Activated naive CD4-positive, alpha-beta T cell treated with Interleukin-2 at 50 U/mL for 16 hours (primary cell): ENCODE measurements around the gene TNRC6C.

Experiments used
- DNase-seq: peaks from one replicate; pipeline ENCODE4 v3.0.0-alpha.2; 2020

Gene TNRC6C, protein sequence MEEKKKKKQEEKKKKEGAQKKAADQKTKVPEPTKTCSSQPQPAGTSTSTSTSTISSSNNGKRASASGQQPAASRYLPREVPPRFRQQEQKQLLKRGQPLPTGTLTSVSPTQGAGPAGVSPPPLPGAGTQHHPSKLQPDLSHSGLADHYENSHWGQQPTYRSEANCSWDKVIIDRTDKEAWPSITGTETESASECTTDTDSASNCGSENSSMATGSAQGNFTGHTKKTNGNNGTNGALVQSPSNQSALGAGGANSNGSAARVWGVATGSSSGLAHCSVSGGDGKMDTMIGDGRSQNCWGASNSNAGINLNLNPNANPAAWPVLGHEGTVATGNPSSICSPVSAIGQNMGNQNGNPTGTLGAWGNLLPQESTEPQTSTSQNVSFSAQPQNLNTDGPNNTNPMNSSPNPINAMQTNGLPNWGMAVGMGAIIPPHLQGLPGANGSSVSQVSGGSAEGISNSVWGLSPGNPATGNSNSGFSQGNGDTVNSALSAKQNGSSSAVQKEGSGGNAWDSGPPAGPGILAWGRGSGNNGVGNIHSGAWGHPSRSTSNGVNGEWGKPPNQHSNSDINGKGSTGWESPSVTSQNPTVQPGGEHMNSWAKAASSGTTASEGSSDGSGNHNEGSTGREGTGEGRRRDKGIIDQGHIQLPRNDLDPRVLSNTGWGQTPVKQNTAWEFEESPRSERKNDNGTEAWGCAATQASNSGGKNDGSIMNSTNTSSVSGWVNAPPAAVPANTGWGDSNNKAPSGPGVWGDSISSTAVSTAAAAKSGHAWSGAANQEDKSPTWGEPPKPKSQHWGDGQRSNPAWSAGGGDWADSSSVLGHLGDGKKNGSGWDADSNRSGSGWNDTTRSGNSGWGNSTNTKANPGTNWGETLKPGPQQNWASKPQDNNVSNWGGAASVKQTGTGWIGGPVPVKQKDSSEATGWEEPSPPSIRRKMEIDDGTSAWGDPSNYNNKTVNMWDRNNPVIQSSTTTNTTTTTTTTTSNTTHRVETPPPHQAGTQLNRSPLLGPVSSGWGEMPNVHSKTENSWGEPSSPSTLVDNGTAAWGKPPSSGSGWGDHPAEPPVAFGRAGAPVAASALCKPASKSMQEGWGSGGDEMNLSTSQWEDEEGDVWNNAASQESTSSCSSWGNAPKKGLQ (N-terminal part only)

DNA sequence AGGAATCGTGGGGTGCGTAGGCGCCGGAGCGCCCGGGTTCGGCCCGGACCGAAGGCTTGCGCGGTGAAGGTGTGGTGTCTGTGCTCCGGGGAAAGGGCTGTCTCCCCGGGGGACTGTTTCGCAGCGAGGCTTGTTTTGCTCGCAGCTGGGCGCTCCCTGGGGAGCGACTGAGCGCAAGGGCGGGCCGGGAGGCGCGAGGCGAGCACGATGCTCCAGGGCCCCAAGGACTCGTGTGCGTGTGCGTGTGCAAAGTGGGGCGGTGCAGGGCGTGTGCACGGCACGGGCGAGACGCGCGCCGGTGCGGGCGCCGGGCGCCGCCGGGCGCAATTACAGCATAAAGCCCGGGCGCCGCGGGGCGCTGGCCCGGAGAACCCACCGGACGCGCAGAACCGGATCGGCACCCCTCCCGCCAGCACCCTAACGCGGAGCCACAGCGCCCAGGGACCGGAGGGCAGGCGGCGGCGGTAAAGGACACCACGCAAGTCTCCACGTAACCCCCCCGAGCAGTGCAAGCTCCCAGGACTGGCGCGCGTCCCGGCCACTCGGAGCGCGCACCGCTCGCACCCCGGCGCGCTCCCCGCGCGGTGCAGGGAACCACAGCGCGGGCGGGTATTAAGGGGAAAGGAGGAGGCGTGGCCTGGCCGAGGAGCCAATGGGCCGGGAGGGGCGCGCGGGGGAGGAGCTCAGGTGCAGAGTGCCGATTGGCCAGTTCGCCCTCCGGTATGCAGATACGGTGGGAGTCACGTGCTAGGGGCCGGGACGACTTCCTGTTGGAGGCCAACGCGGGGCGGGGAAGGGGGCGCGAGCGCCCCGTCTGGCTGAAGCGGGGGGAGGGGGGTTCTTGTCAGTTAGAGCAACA lies at the start of gene TNRC6C:
Gene TNRC6C (plus strand): TSS at position 847 of the 859 bp plus-strand sequence. CDS start 45,504 bp downstream, outside the sequence.
- DNase-seq: peak; percentile 100

DNA sequence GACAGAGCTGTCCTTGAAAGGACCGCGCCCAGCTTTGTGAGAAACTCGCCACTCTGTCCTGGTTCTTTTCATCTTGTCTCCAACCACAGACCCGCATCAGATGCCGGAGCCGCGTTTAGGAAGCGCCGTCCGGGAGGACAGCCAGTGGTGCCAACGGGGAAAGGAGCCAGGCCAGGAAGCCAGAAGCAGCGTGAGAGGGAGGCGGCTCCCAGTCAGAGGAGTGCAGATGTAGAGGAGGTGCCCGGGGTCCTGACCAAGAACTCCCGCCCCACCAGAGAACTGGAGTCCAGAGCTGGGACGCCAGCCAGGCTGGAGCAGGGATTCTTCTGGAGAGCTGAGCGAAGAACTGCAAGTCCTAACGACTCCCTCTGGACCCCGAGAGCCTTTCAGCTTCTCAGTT lies 49.3 kb upstream of the TNRC6C start:
- DNase-seq: no peak

DNA sequence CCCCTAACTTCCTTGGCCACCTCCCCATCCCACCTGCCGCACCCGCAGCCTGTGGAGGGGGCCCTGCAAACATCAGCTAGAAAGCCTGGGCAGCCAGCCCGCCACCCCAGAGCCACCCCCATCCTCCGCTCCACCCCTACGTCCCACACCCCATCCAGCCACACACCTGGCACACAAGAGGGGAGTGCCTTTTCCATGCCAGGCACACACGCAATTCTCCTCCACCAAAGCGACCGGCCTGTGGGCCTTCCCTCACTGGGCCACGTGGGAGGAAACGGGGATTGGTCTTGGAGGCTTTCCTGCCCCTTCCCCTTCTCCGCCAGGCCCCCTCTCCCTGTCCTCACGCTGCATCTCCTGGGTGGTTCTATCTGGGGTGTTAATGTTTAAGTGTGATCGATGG lies 48.7 kb upstream of the TNRC6C start:
- no peak for DNase-seq

DNA sequence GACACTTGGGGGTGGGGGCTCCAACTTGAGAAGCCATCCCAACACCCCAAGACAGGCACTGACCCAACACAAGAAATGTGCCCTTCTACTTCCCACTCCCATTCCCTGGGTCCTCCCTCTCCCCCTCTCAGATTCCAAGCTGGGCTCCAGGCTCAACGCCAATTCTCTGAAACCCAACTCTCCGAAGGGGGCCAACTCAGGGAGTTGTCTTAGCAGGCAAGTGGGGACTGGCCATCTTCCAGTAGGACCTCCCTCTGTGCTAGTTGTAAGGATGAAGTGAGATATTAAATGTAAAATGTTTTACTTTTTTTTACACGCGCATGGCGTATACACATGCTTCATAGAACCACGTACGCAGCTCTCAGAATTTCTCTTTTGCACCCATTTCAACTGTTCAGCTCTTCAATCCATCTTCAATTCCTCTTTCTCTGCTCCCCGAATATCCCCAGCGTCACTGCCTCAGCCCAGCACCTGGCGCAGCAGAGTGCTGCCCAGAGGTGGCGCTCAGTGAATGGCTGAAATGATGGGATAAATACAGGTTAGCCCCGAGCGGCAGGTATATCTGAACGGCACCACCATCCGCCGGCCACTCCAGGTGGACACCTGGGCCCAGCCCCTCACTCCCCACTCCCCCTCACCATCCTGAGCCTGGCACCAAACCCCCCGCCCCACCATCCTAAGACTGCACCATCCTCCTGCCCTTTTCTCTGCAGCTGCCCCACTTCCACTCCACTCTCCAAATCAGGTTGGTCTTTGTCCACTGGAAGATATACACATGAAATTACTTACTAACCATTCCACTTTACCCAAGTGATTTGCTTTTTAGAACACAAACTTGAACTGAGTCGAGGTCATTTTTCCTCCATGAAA lies 43.9 kb upstream of the TNRC6C start:
- no peak for DNase-seq

DNA sequence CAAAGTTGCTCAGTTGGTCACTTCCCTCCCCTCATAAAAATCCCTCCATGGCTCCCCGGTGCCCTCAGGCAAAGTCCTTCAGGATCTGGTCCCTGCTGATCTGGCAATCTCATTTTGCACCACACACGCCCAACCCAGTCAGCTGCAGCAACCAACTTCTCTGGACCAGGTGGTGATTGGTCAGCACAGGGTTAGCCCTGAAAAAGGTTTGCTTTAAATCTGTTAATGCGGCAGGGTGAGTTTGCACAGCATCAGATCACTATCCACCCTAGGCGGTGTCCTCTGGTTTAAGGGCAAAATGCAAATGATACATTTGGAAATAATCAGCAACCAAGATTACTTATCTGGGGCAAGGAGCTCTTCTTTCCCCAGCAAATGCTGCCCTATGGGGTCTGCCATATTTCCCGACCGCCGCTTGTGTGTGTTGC lies 42.9 kb upstream of the TNRC6C start:
- no peak for DNase-seq

DNA sequence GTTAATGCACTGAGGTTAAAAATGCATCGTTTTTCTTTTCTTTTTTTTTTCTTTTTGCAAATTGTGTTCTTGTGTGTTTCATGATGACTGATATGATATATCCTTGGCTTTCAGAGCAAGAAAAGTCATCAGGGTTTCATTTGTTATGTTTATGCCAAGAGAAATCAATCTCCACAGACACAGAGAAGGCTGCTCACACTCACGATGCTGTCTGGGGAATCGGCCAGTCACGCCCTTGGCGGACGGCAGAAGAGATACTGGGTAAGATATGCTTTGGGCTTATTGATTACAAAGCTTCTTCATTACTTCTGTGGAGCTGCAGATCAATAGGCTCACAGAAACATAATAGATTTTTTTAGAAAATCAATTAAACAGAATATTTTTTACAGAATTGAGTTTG lies 42.2 kb upstream of the TNRC6C start:
- no peak for DNase-seq

DNA sequence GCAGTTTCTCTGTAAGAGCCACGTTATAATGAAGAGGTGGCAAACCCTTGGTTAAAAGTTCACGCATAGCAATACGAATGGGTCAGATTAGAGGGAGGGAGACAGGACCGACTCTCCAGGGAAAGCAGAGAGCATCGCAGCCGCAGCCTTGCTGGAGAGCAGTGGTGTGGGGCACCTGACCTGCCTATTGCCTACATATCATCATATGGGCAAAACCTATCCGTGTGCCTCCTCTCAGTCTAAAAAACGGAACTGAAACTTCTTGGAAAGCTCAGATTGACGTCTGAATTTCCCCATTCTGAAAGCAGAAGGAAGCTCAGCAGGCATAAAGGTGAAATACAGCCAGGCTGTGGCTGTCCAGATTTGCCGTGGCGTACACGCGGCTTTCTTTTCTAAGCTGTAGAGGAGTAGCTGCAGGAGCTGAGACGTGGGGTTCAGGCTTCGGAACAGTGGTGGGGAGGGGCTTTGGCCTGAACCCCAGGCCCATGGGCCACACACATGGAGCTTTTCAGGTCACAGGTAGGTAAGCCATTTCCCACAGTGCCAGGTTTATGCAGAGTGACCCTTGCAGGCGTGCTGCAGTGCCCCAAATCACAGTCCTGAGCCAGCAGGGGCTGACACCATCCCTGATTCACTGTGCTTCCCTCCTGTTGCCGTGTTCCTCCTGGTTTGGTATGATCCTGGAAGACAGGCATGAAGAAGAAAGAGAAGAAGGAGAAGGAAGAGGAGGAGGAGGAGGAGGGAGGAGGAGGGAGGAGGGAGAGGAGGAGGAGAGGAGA lies 41.6 kb upstream of the TNRC6C start:
- DNase-seq: no peak

DNA sequence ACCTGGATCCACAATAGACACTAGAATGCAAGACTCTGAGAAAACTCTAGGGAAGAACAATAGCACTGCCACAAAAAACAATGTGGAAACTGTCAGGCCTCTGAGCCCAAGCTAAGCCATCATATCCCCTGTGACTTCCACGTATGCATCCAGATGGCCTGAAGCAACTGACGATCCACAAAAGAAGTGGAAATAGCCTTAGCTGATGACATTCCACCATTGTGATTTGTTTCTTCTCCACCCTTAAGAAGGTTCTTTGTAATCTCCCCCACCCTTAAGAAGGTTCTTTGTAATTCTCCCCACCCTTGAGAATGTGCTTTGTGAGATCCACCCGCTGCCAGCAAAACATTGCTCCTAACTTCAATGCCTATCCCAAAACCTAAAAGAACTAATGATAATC lies 39.2 kb upstream of the TNRC6C start:
- DNase-seq: no peak

DNA sequence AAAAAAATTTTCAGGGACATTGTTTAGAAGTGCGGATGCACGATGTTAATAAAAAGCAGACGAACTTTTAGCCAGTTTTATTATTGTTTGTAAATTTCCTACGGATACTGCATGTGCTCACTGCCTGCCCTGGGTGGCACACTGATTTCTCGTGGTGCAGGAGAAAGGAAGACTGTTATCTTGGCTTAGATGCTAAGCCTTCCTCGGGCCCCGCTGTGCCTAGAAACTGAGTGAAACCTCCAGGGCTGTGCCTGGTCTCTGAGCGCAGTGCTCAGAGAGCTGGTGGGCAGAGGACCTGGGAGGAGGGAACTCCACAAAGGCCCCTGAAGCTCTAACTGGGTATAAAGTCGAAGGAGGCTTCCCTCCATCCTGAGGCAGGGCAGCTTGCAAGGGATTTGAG lies 35.4 kb upstream of the TNRC6C start:
- DNase-seq: no peak

DNA sequence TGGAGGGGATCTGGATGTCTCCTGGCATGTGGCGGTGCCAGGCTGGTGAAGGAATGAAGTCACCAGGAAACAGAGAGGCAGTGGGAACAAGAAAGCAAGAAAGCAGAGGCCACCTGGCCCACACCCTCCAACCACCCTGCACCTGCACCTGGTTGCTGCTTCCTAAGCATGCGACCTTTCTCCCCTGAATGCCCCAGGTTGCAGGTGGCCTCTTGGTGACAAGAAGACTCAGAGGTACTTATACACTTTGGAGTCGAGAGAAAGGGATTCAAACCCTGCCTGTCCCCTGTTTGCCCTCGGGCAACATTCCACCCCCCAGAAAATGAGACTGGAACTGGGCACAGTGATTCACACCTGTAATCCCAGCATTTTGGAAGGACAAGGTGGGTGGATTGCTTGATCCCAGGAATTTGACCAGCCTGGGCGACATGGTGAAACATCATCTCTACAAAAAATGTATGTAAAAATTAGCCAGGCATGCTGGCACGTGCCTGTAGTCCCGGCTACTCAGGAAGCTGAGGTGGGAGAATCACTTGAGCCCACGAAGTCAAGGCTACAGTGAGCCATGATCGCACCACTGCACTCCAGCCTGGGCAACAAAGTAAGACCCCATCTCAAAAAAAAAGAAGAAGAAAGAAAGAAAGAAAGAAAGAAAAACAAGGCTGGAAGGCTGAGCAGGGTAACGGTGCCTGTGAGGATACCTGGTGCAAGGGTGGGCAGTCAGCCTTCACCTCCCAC lies 34.6 kb upstream of the TNRC6C start:
- DNase-seq: no peak

DNA sequence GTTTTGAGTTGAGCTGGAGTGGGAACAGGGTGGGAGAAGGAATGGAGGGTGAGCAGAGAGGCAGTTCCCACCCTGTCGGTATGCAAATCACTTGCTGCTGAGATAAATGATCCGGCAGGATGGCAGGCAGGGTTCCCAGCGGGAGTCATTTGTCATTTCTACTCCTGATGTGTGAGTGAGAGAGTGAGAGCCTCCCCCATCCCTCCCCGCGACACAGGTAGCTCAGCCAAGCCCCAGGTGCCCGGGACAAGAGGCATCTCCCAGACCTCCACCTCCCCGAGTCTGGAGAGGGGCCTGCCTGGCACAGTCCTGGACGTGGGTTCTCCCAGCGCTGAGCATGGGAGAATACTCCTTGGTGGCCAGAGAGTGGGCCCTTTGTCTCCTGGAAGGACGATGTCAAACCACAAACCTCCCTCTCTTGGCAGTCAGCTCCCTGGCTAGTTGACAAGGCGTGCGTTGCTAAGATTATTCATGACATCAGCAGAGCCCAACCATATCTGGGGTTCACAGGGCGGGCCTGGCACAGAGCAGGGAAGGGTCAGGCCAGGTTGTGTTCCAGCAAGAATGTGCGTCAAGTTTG lies 33.7 kb upstream of the TNRC6C start:
- DNase-seq: no peak

DNA sequence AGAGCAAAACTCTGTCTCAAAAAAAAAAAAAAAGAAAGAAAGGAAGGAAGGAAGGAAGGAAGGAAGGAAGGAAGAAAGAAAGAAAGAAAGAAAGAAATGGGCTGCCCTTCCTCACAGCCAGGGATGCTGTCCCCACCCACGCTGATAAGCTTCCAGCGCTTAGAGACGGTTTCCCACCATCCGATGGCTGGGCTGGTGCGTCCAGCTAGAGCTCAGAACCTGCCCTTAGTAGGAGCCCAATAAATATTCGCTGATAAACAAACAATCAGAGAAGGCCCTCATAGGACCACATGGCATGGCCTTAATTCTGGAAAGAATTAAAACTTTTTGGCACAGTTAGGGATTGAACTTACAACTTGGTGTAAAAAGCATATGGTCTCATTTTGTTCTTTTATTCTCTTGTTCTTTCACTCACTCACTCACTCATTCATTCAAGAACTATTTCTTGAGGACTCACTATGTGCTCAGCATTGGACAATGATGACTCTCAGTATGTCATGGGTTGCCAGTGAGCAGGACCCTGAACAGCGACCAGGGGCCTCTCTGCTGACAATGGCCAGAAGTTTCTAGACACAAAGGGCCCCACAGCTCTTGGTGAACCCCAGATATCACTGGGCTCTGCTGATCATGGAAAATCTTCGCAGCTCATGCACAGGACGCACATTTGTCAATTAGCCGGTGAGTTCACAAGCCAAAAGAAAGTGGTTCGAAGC lies 32.5 kb upstream of the TNRC6C start:
- DNase-seq: no peak

DNA sequence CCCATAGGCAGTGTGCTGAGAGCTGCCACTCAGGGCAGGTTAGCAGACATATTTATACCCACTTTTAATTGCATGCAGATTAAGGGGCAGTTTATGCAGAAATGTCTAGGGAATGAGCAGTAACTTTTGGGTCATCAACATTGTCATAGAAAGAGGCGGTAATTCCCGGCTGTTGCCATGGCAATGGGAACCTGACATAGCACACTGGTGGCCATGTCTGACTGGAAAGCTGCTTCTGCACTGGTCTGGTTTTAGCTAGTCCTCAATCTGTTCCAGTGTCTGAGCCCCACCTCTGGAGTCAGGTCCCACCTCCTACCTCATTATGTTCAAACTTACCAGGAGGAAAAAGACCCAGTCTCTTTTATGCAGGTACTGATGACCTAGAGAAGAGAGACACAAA lies 31.5 kb upstream of the TNRC6C start:
- no peak for DNase-seq

DNA sequence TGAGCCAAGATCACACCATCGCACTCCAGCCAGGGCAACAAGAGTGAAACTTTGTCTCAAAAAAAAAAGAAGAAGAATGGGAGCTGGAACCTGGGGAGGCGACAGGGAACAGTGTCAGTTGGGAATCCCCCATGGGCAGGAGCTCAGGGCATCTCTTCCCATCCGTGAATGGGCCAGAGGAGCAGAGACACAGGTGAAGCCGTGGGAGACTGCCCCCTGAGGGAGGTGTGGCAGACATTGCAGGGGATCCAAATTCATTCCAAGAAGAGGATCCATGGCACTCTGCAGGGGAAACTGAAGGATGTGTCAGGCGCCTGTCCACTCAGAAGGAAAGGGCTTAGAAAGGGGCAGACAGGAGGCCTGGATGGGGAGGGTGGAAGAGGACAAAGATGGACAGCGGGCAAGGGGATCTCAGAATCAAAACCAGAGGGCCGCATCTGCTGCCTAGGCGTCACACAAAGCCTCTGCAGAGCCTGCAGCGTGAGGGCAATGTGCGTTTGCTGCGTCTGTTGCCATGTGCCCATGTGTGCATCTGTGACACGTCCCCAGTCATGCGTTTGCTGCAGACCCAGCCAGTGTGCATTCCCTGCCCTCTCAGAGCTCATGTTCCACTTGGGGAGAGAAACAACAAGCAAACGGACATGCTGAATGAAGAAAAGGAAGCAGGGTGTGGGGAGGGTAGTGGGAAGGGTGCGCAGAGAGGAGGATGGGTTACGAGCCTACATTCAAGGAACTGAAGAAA lies 30.6 kb upstream of the TNRC6C start:
- DNase-seq: no peak

DNA sequence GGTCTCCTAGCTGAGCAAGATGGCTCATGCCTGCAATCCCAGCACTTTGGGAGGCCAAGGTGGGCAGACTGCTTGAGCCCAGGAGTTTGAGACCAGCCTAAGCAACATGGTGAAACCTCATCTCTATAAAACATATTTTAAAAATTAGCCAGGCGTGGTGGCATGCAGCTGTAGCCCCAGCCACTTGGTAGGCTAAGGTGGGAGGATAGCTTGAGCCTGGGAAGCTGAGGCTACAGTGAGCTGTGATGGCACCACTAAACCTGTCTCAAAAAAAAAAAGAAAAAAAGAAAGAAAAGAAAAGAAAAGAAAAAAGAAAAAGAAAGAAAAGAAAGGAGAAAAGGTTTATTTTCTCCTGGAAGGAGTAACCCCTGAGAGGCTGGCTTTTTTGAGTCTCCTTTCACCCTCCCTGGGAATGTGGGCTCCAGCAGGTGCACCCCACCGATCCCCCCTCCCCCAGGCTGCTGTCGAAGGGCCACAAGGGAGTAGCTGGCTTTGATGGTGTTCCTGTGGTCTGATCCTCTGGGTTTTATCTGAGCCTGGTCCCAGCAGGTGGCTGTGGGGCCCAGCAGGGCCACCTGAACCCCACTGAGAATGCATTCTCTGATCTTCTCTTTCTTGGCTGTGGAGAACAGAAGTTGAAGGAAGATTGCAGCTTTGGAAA lies 29.9 kb upstream of the TNRC6C start:
- DNase-seq: no peak

DNA sequence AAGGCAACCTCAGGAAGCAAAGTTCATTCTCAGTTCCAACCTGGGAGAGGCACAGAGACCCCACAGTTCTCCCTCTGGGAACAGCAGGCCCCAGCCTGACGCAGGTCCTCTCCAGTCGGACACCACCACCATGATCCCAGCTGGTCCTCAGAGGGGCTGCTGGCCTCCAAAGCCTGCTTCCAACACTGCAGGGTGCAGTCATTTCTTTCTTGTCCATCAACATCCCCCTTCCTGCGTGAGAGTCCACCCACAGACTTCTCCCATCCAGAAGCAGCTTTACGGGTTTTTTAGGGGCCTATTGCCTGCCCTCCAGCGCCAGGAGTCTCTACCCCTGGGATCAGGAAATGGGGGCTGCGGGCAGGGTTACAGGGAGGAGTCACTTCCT lies 29.3 kb upstream of the TNRC6C start:
- DNase-seq: no peak

DNA sequence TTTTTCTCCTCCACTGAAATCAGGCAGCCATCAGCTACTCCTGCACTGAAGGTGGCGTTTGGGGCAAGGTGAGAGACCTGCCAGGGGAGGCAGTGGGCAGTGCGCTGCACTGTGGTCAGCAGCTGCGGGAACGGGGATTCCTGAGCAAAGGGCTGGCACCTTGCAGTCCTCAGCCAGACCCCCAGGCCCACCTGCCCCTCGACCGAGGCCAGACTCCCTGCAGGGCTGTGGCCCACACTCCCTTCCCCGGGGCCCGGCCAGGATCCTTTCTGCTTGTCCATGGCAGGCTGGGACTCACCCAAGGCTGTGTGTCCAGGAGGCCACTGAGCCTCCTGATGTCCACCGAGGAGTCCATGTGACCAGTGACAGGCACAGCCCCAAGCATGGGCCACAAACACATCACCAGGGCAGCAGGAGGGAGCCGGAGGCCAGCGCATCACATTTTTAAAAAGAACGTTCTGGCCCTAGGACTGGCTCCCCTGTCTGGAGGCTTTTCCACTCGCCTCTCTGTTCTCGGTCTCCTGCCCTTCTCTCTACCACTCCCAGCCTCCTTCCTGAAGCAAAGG lies 28.5 kb upstream of the TNRC6C start:
- no peak for DNase-seq
